IMR-90 (cell line): ENCODE results near the gene ST3GAL5. TPM values are rescaled to one million over a fixed set of nuclear protein-coding genes. Genes with fewer than 3 reads are reported as not detected.

Source experiments
- ATAC-seq: fragments of 200-7000 bp; cut with Tn5 transposase; 2 replicates; pipeline ENCODE4 v1.9.1; 2020; ENCODE audit warnings: low read depth, mild to moderate bottlenecking, moderate library complexity
- Bru-seq: library from RNA; stranded (reverse); fragments of 400-500 nt; gene quantifications from one replicate; lab custom pipeline; 2021; lab: Mats Ljungman, UMichigan
- BruChase-seq, 2 experiments: library from RNA; stranded (reverse); fragments of 400-500 nt; gene quantifications; one replicate each; lab custom pipeline; 2021; lab: Mats Ljungman, UMichigan
- BruUV-seq: library from RNA; stranded (reverse); fragments of 400-500 nt; replicated peaks from 2 replicates; lab custom pipeline; 2021; lab: Mats Ljungman, UMichigan
- CTCF ChIA-PET: fragments of 300-600 bp; formaldehyde crosslinking; extraction: SDS; loops from one replicate; lab custom pipeline; 2021; ENCODE audit warnings: antibody characterized with exemption; lab: Yijun Ruan, JAX
- POLR2A ChIA-PET: fragments of 300-600 bp; sonication (Branson Sonifier 250); formaldehyde crosslinking; loops from one replicate; lab custom pipeline; 2022; ENCODE audit warnings: antibody characterized with exemption; ENCODE audit not compliant: unreplicated experiment; lab: Charles Lee
- DNase-seq: peaks from one replicate; pipeline ENCODE4 v3.0.0; 2013
- H2AFZ ChIP-seq: replicated peaks from 2 replicates; pipeline ENCODE3; 2013; ENCODE audit warnings: low read length, mild to moderate bottlenecking; ENCODE audit not compliant: poor library complexity
- H2AK5ac ChIP-seq: 2 replicates; pipeline ENCODE4 v1.6.1; 2013; ENCODE audit warnings: low read depth, low read length, inconsistent platforms
- H2AK9ac ChIP-seq: replicated peaks from 2 replicates; pipeline ENCODE3; 2013; ENCODE audit warnings: mild to moderate bottlenecking, low read depth, low read length, moderate library complexity; ENCODE audit not compliant: poor library complexity
- H2BK120ac ChIP-seq: 2 replicates; pipeline ENCODE4 v1.6.1; 2013; ENCODE audit warnings: low read depth, low read length, inconsistent platforms
- H2BK15ac ChIP-seq: 3 replicates; pipeline ENCODE4 v1.6.1; 2013; ENCODE audit warnings: low read depth, low read length, inconsistent platforms
- H2BK20ac ChIP-seq: 2 replicates; pipeline ENCODE4 v1.6.1; 2013; ENCODE audit warnings: low read depth, mild to moderate bottlenecking, inconsistent platforms, low read length, moderate library complexity
- H2BK5ac ChIP-seq: 2 replicates; pipeline ENCODE4 v1.6.1; 2013; ENCODE audit warnings: mild to moderate bottlenecking, low read depth, low read length, inconsistent platforms; ENCODE audit not compliant: poor library complexity, severe bottlenecking
- H3K14ac ChIP-seq: replicated peaks from 2 replicates; pipeline ENCODE4 v1.6.1; 2013; ENCODE audit warnings: low read depth, low read length, inconsistent platforms
- H3K18ac ChIP-seq: 2 replicates; pipeline ENCODE4 v1.6.1; 2013; ENCODE audit warnings: low read depth, low read length, control low read depth
- H3K23ac ChIP-seq: 2 replicates; pipeline ENCODE4 v1.6.1; 2013; ENCODE audit warnings: low read depth, low read length, inconsistent platforms
- H3K27ac ChIP-seq: 2 replicates; pipeline ENCODE4 v1.5.1; 2013; ENCODE audit warnings: mild to moderate bottlenecking, control low read depth, low read length; ENCODE audit not compliant: insufficient read depth
- H3K27me3 ChIP-seq: 2 replicates; pipeline ENCODE4 v1.6.1; 2013; ENCODE audit warnings: low read length; ENCODE audit not compliant: control insufficient read depth, insufficient read depth
- H3K36me3 ChIP-seq: 2 replicates; pipeline ENCODE4 v1.6.1; 2013; ENCODE audit warnings: low read length, mixed read lengths; ENCODE audit not compliant: control insufficient read depth, insufficient read depth
- H3K4ac ChIP-seq: 2 replicates; pipeline ENCODE4 v1.6.1; 2013; ENCODE audit warnings: low read depth, low read length, inconsistent platforms
- H3K4me1 ChIP-seq: 2 replicates; pipeline ENCODE4 v1.6.1; 2013; ENCODE audit warnings: low read length, mixed read lengths; ENCODE audit not compliant: control insufficient read depth, insufficient read depth
- H3K4me2 ChIP-seq: 2 replicates; pipeline ENCODE4 v1.6.1; 2013; ENCODE audit warnings: low read depth, mild to moderate bottlenecking, control low read depth, low read length, moderate library complexity
- H3K4me3 ChIP-seq: 2 replicates; pipeline ENCODE4 v1.5.1; 2013; ENCODE audit warnings: low read depth, mild to moderate bottlenecking, control low read depth, low read length, moderate library complexity; ENCODE audit not compliant: insufficient read depth
- H3K56ac ChIP-seq: 2 replicates; pipeline ENCODE4 v1.6.1; 2013; ENCODE audit warnings: low read length, inconsistent platforms; ENCODE audit not compliant: insufficient read depth; ENCODE audit errors: extremely low read depth
- H3K79me1 ChIP-seq, 2 experiments: 2 replicates each; pipeline ENCODE4 v1.6.1; 2013; ENCODE audit warnings: low read length in 2 of 2, inconsistent platforms in 1 of 2, low read depth in 1 of 2
- H3K9ac ChIP-seq: 2 replicates; pipeline ENCODE4 v1.6.1; 2013; ENCODE audit warnings: low read depth, low read length, control low read depth
- H3K9me1 ChIP-seq: 2 replicates; pipeline ENCODE4 v1.6.1; 2013; ENCODE audit warnings: low read length, inconsistent platforms; ENCODE audit not compliant: insufficient read depth
- H3K9me3 ChIP-seq: 2 replicates; pipeline ENCODE4 v1.6.1; 2013; ENCODE audit warnings: low read length; ENCODE audit not compliant: control insufficient read depth, insufficient read depth
- H4K20me1 ChIP-seq: 2 replicates; pipeline ENCODE4 v1.6.1; 2013; ENCODE audit warnings: low read length, inconsistent platforms; ENCODE audit not compliant: insufficient read depth
- H4K5ac ChIP-seq: 2 replicates; pipeline ENCODE4 v1.6.1; 2013; ENCODE audit warnings: mild to moderate bottlenecking, low read depth, low read length, control low read depth
- H4K8ac ChIP-seq, 2 experiments: 2 replicates each; pipeline ENCODE4 v1.6.1; 2013; ENCODE audit warnings: low read depth in 2 of 2, low read length in 2 of 2, control low read depth in 1 of 2, inconsistent platforms in 1 of 2
- H4K91ac ChIP-seq: 2 replicates; pipeline ENCODE4 v1.6.1; 2013; ENCODE audit warnings: low read depth, low read length, inconsistent platforms; ENCODE audit not compliant: insufficient read depth
- CHD1 ChIP-seq: IDR thresholded peaks from 2 replicates; pipeline ENCODE4 v1.6.1; 2012; ENCODE audit warnings: low read depth, low read length, improper control_type of control experiment
- MAZ ChIP-seq: IDR thresholded peaks from 2 replicates; pipeline ENCODE4 v1.6.1; 2012; ENCODE audit warnings: low read depth, mild to moderate bottlenecking, low read length, improper control_type of control experiment, moderate library complexity, borderline replicate concordance
- RAD21 ChIP-seq: IDR thresholded peaks from 2 replicates; pipeline ENCODE4 v1.6.1; 2012; ENCODE audit warnings: low read length, improper control_type of control experiment
- SMC3 ChIP-seq: fragments of 150-350 bp; IDR thresholded peaks from 2 replicates; pipeline ENCODE4 v1.6.1; 2016; ENCODE audit warnings: low read depth, mild to moderate bottlenecking, antibody characterized with exemption, low read length, moderate library complexity
- WGBS, 2 experiments: methylation state at CpG; one replicate each; pipeline versions ENCODE4 v1.1.5 to v1.1.7; 2013; ENCODE audit warnings: missing lambda C conversion rate in 2 of 2; ENCODE audit not compliant: insufficient read length in 1 of 2; ENCODE audit errors: extremely low coverage in 2 of 2; 5-methylcytosine and 5-hydroxymethylcytosine counted together
- dilution Hi-C: fragments of 300-500 bp; cut with HindIII; formaldehyde crosslinking; loops from one replicate; pipeline ENCODE4 v1.14.3; 2018; ENCODE audit warnings: low sequenced_read_pairs; ENCODE audit not compliant: unreplicated experiment
- in situ Hi-C: fragments of 300-500 bp; cut with MboI; formaldehyde crosslinking; loops from 3 replicates; pipeline ENCODE4 v1.14.3; 2019; ENCODE audit warnings: low sequenced_read_pairs, inconsistent platforms, mixed read lengths
- intact Hi-C: fragments of 100-400 bp; cut with micrococcal nuclease; formaldehyde crosslinking; loops from 2 replicates; pipeline ENCODE4 v1.10.0; 2022
- long read RNA-seq: library from polyadenylated mRNA; unstranded; transcript quantifications from one replicate; pipeline ENCODE4 v2.0.0, GENCODE V29; 2021; ENCODE audit not compliant: unreplicated experiment
- polyA plus RNA-seq, 3 experiments: library from polyadenylated mRNA; depleted of rRNA; stranded (reverse); fragments of >200 nt; gene quantifications; 2 replicates each; pipeline ENCODE4 v1.2.3, GENCODE V29; 2012; ENCODE audit warnings: low replicate concordance in 1 of 3
- total RNA-seq: library from RNA; depleted of rRNA; stranded (reverse); fragments of >200 nt; gene quantifications from 2 replicates; pipeline ENCODE4 v1.2.3, GENCODE V29; 2012; rRNA removed
- TF ChIP-seq, protein P1 (sequence below): conservative IDR thresholded peaks from 2 replicates; pipeline ENCODE4 v1.5.1; 2012; ENCODE audit warnings: mild to moderate bottlenecking, low read depth, low read length, improper control_type of control experiment
- TF ChIP-seq, protein P2 (sequence below): fragments of 150-350 bp; IDR thresholded peaks from 2 replicates; pipeline ENCODE4 v1.6.1; 2017; ENCODE audit warnings: mild to moderate bottlenecking, antibody characterized with exemption, low read length, low read depth

Gene ST3GAL5
- total RNA-seq (16.8 and 18.6 TPM in 2 replicates), polyA plus RNA-seq (2012; rRNA removed) (19.2 and 21.0 TPM in 2 replicates), Bru-seq, nascent RNA (percentile 63 among the genes with signal in this experiment), BruChase-seq, experiment 1, labeled RNA remaining after a 6-hour chase (percentile 67 among the genes with signal in this experiment), BruChase-seq, experiment 2, labeled RNA remaining after a 2-hour chase (percentile 67 among the genes with signal in this experiment)
- 7.8 and 18.4 TPM in 2 replicates for polyA plus RNA-seq (2012; cell fraction: cytosol; rRNA removed)
- 8.6 and 21.3 TPM in 2 replicates for polyA plus RNA-seq (2012; cell fraction: nucleus; rRNA removed; ENCODE audit: low replicate concordance)
- long read RNA-seq, full-length matches to known transcripts = 40 of 53 reads
- long read RNA-seq, partial matches to known transcripts = 6 of 53 reads
- long read RNA-seq, other reads (novel, unspliced or antisense) = 7 of 53 reads

DNA sequence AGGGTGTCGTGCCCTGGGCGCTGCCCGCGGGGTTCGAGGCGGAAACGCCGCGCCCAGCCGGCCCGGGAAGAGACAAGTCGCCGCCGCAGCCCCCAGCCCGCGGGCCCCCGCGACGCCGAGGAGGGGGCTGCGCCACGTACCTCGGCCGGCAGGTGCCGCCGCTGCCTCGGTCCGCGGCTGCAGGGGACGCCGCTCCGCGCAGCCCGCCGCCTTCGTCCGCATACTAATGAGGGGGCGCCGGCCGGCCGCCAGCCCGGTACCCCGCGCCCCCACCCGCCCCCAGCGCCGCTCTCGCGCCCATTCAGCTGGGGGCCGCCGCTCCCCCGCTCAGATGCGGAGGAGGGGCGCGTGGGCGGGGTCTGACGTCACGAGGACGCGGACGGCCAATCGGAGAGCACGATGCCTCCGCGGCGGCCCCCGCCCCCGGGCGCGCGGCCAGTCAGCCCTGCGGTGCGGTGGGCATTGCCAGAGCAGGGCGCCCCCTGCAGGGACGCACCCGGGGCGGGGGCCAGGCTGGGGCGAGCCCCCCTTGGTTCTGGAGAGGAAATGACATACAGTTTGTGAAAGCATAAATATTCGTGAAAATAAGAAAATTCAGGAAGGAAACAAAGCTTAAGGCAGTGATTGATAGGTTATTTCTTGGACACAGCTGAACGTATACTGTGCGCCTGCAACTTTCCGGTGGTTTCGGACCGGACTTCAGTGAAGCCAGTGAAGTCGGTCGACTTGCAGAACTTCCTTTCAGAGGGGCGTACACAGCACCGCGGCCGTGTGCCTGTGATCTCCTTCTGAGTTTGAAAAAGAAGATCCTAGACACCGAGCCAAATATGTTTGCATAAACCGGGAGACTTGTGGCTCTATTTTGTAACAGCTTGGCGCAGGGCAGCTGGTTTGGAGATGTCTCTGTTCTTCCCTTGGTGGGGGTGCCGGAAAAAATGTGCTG lies at the start of gene ST3GAL5:
TSS of gene ST3GAL5 (minus strand) at position 307 of the 943 bp plus-strand sequence. CDS start at position 222, 85 bp downstream.
- in situ Hi-C loops = no loop called here
- Histone ChIP-seq H3K4me2 (peak within 1 kb of the TSS; percentile 93), H2AK9ac (peak within 1 kb of the TSS; percentile 53), H3K14ac (peak within 1 kb of the TSS; percentile 28), H3K9me3 (no peaks in the 10 kb centered on the region), H3K4me3 (peak within 1 kb of the TSS; percentile 55), H3K9me1 (peaks cover 9% of the 10 kb centered on the region; the same call in 1 of the 2 replicates), H3K27ac (peak within 1 kb of the TSS; percentile 47), H2BK5ac (peak within 1 kb of the TSS; percentile 12), H2BK120ac (peak within 1 kb of the TSS; percentile 42), H4K91ac (peak within 1 kb of the TSS; percentile 10; the same call in 1 of the 2 replicates), H3K23ac (peak within 1 kb of the TSS; percentile 74), H2BK15ac (peak within 1 kb of the TSS; percentile 6; the same call in 2 of the 3 replicates), H3K27me3 (no peaks in the 10 kb centered on the region), H3K56ac (peak within 1 kb of the TSS; percentile 79), H2AFZ (peak within 1 kb of the TSS; percentile 88), H4K8ac (peak within 1 kb of the TSS; percentile 32 to 38), H3K36me3 (no peaks in the 10 kb centered on the region), H2AK5ac (no peak within 1 kb of the TSS), H3K18ac (peak within 1 kb of the TSS; percentile 59), H4K5ac (peak within 1 kb of the TSS; percentile 16), H3K9ac (peak within 1 kb of the TSS; percentile 68), H3K79me1 (peaks cover 0 to 13% of the 10 kb centered on the region in 2 experiments; a peak in 2 of 4 replicates), H2BK20ac (peak within 1 kb of the TSS; percentile 3), H4K20me1 (0 out of 2 replicates have a peak, but pooled peaks cover 5% of the 10 kb centered on the region), H3K4ac (peak within 1 kb of the TSS; percentile 54), H3K4me1 (peaks cover 16% of the 10 kb centered on the region)
- ATAC-seq (peak; percentile 75), DNase-seq (peak; percentile 75)
- CTCF ChIA-PET = interaction anchor here (0.6 to 2.8 kb wide), 15 partner anchors 13 to 191 kb away, joined by 3 to 23 read pairs (median 4); no protein-coding TSS in a partner anchor
- dilution Hi-C loops = no loop called here
- intact Hi-C loops = loop anchor here (1.0 to 2.0 kb wide), 4 partner anchors 62 to 190 kb away; no protein-coding TSS in a partner anchor
- TF ChIP-seq RAD21 = peak; percentile 52
- peak; percentile 42 for TF ChIP-seq SMC3
- TF ChIP-seq, protein P1, sequence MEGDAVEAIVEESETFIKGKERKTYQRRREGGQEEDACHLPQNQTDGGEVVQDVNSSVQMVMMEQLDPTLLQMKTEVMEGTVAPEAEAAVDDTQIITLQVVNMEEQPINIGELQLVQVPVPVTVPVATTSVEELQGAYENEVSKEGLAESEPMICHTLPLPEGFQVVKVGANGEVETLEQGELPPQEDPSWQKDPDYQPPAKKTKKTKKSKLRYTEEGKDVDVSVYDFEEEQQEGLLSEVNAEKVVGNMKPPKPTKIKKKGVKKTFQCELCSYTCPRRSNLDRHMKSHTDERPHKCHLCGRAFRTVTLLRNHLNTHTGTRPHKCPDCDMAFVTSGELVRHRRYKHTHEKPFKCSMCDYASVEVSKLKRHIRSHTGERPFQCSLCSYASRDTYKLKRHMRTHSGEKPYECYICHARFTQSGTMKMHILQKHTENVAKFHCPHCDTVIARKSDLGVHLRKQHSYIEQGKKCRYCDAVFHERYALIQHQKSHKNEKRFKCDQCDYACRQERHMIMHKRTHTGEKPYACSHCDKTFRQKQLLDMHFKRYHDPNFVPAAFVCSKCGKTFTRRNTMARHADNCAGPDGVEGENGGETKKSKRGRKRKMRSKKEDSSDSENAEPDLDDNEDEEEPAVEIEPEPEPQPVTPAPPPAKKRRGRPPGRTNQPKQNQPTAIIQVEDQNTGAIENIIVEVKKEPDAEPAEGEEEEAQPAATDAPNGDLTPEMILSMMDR = peak; percentile 78
- TF ChIP-seq, protein P2, sequence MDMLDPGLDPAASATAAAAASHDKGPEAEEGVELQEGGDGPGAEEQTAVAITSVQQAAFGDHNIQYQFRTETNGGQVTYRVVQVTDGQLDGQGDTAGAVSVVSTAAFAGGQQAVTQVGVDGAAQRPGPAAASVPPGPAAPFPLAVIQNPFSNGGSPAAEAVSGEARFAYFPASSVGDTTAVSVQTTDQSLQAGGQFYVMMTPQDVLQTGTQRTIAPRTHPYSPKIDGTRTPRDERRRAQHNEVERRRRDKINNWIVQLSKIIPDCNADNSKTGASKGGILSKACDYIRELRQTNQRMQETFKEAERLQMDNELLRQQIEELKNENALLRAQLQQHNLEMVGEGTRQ = peak; percentile 94
- peak; percentile 96; the same call in 1 of the 2 replicates for TF ChIP-seq MAZ
- no peak for TF ChIP-seq CHD1
- 1% methylated on average over 64 of the region's 94 CpGs; no CpG with 5 or more reads in 1 of the 2 experiments for WGBS, 2 experiments
- POLR2A ChIA-PET = interaction anchor here (0.6 kb wide), 2 partner anchors 29 to 148 kb away, joined by 3 to 4 read pairs; no protein-coding TSS in a partner anchor
- no TSS peak for BruUV-seq
